ENCODE results near the gene STARD7.

DNA sequence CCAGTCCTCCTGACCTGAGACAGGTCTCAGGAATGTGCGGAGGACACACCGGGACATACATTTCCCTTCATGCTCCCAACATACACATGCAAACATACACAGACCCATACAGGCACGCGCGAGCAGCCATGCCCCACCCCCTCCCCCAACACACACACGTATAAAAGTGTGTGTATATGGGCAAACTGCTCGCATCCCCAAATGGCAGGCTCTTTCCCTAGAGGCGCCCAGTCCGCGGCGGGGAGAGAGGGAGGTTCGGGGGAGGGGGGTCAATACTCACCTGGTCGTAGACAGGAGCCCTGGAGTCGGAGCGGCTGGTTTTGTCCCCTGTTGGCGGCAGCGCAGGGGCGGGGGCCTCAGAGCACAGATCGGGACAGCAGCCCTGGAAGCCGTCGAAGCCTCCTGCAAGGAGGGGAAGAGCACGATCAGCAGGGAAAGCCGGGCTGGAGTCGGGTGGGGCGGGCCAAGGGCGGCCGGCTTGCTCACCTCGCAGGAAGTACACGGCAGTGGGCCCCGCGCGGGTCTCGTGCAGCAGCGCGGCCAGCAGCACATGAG, 64.1 kb downstream of the STARD7 start:
- TF ChIP-seq POLR2AphosphoS5 (IDR thresholded peaks at IDR 0.05; ENCODE audit: low read depth, low read length) (no peak), POLR2A (IDR thresholded peaks at IDR 0.05; ENCODE audit: low read depth, low read length) (no peak; the same call in 1 of the 2 replicates)

Data from GM12891 (cell line).